ENCODE measurements around the gene EPHX1. TPM values are rescaled to one million over a fixed set of nuclear protein-coding genes. Genes with fewer than 3 reads are reported as not detected.
A peak's percentile ranks its signal among the peaks of the same experiment; 100 is the strongest.
"Not testable (repeated sequence)": the region's sequence is repeated elsewhere in the genome, so short reads cannot be mapped to it uniquely, and the experiment has no call there.

The EPHX1 gene
- total RNA-seq, 1 donor from 2014 or later = 76.0 TPM

GRCh38 chr1:225882694-225883615 lies 73.0 kb downstream of the EPHX1 start:
- peak; percentile 55 for ATAC-seq
- intact Hi-C loops (cut with DNase I) = loop anchor here (1.0 to 5.0 kb wide), 2 partner anchors 41 to 71 kb away; partner anchors contain the start of genes EPHX1 and PYCR2

GRCh38 chr1:225883616-225884265 lies 73.8 kb downstream of the EPHX1 start:
- no peak for ATAC-seq
- intact Hi-C loops (cut with DNase I) = loop anchor here (5.0 kb wide), 1 partner anchor 71 kb away; the partner anchor contains the start of gene EPHX1

More at GRCh38 chr1:225882694-225883615, 73.0 kb downstream of the EPHX1 start:
- peak; percentile 84 for DNase-seq (ENCODE audit: missing footprints)

GRCh38 chr1:225885336-225885735 lies 75.4 kb downstream of the EPHX1 start:
- DNase-seq (ENCODE audit: missing footprints) = no peak
- no peak for ATAC-seq
- intact Hi-C loops (cut with DNase I) = no loop called here

More at GRCh38 chr1:225883616-225884265, 73.8 kb downstream of the EPHX1 start:
- no peak for DNase-seq (ENCODE audit: missing footprints)

GRCh38 chr1:225886159-225887029 lies 76.5 kb downstream of the EPHX1 start:
- intact Hi-C loops (cut with DNase I) = no loop called here
- ATAC-seq (no peak), DNase-seq (ENCODE audit: missing footprints) (no peak)

- ATAC-seq (no peak), DNase-seq (ENCODE audit: missing footprints) (no peak)
- intact Hi-C loops (cut with DNase I) = no loop called here
Measured at GRCh38 chr1:225887030-225887314, 77.0 kb downstream of the EPHX1 start.

GRCh38 chr1:225887554-225888288 lies 77.8 kb downstream of the EPHX1 start:
- DNase-seq (ENCODE audit: missing footprints); ATAC-seq; intact Hi-C loops (cut with DNase I): not testable (repeated sequence)

- ATAC-seq (no peak), DNase-seq (ENCODE audit: missing footprints) (no peak)
- intact Hi-C loops (cut with DNase I) = no loop called here
Measured at GRCh38 chr1:225888289-225888897, 78.5 kb downstream of the EPHX1 start.

GRCh38 chr1:225888898-225889601 lies 79.1 kb downstream of the EPHX1 start, which contains the start of gene LEFTY1:
LEFTY1 (minus strand) TSS chr1:225889146; CDS start chr1:225889066, 80 bp downstream.
- DNase-seq (ENCODE audit: missing footprints) (no peak), ATAC-seq (peak; percentile 29)
- intact Hi-C loops (cut with DNase I) = no loop called here

GRCh38 chr1:225889743-225890142 lies 79.8 kb downstream of the EPHX1 start:
- ATAC-seq (no peak), DNase-seq (ENCODE audit: missing footprints) (no peak)
- intact Hi-C loops (cut with DNase I) = no loop called here

GRCh38 chr1:225890346-225891228 lies 80.7 kb downstream of the EPHX1 start:
- DNase-seq (ENCODE audit: missing footprints) (no peak), ATAC-seq (peak; percentile 36)
- intact Hi-C loops (cut with DNase I) = no loop called here

GRCh38 chr1:225891229-225891972 lies 81.5 kb downstream of the EPHX1 start:
- no peak for DNase-seq (ENCODE audit: missing footprints)
- intact Hi-C loops (cut with DNase I) = no loop called here
- ATAC-seq = no peak

- DNase-seq (ENCODE audit: missing footprints) = no peak
- intact Hi-C loops (cut with DNase I) = no loop called here
- no peak for ATAC-seq
Measured at GRCh38 chr1:225892307-225892706, 82.4 kb downstream of the EPHX1 start.
